ENCODE data around the gene FSCN2. TPM values are rescaled to one million over a fixed set of nuclear protein-coding genes. Genes with fewer than 3 reads are reported as not detected.

The FSCN2 gene
- total RNA-seq, 6 experiments from 2014 or later: 0.71 to 1.4 (median 0.99) TPM

DNA sequence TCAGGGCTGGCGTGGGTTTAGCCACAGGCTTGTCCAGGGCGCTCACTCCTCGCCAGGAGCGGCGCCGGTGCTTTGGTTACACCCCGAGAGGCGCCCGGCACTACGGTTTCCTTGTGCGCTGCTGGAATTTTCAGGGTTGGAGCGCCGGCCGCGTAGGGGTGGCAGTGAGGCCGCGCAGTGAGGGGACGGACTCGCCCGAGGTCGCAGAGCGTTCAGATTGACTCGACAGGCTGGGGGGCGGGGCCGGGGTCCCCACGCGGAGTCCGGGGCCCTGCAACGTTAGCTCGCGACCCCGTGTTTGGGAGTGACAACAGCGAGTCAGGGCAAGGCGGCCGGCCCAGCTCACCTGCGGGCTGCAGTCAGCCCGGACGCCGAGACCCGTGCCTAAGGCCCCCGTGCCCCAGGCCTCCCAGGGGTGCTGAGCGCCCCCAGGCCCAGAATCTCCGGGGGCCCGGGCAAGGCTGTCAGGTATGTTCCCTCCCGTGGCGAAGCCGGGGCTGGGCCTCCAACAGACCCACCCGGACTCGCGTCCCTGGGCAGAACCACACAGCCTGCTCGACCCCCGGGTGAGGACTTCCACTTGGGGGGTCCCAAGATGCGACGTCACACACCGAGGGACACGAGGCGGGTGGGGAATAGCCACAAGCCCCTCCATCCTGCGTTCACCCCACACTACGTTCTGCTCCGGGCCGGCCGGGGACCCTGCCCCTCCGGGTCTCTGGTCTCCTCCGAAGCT is 14.3 kb upstream of the FSCN2 start:
- peaks cover 32% of the 10 kb centered on the region for H3K27me3 Mint-ChIP-seq (ENCODE audit: insufficient read depth)
- peak overlapping the region; percentile 85 for H3K4me3 Mint-ChIP-seq
- peaks cover 40% of the 10 kb centered on the region for H3K36me3 Mint-ChIP-seq (ENCODE audit: low read depth)
- peak overlapping the region; percentile 89 for H3K27ac Mint-ChIP-seq
- H3K9me3 Mint-ChIP-seq: peaks cover 31% of the 10 kb centered on the region
- TF ChIP-seq, protein P1, sequence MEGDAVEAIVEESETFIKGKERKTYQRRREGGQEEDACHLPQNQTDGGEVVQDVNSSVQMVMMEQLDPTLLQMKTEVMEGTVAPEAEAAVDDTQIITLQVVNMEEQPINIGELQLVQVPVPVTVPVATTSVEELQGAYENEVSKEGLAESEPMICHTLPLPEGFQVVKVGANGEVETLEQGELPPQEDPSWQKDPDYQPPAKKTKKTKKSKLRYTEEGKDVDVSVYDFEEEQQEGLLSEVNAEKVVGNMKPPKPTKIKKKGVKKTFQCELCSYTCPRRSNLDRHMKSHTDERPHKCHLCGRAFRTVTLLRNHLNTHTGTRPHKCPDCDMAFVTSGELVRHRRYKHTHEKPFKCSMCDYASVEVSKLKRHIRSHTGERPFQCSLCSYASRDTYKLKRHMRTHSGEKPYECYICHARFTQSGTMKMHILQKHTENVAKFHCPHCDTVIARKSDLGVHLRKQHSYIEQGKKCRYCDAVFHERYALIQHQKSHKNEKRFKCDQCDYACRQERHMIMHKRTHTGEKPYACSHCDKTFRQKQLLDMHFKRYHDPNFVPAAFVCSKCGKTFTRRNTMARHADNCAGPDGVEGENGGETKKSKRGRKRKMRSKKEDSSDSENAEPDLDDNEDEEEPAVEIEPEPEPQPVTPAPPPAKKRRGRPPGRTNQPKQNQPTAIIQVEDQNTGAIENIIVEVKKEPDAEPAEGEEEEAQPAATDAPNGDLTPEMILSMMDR (IDR thresholded peaks at IDR 0.05): 0 out of 2 replicates have a peak, but pooled peaks have one; percentile 9
- peak; percentile 67 for DNase-seq
- peaks cover 28% of the 10 kb centered on the region for H3K4me1 Mint-ChIP-seq (ENCODE audit: low read depth)

DNA sequence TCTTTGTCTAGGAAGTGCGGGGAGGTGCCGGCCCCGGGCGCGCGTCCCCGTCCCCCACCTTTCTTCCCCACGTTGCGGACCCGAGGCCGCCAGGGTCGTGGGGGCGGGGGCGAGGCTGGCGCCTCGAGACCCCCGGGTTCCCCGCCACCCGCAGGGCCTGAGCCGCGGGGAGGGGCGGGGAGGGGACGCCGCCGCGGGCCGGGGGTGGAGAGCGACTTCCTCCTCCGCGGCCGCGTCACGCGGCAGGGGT is 13.8 kb upstream of the FSCN2 start:
- Mint-ChIP-seq H3K4me3 (peak overlapping the region; percentile 85), H3K36me3 (ENCODE audit: low read depth) (peaks cover 35% of the 10 kb centered on the region), H3K9me3 (peaks cover 28% of the 10 kb centered on the region), H3K27ac (peak overlapping the region; percentile 78), H3K4me1 (ENCODE audit: low read depth) (peaks cover 23% of the 10 kb centered on the region), H3K27me3 (ENCODE audit: insufficient read depth) (peaks cover 28% of the 10 kb centered on the region)
- TF ChIP-seq, protein P1 (IDR thresholded peaks at IDR 0.05): no peak
- DNase-seq: no peak

DNA sequence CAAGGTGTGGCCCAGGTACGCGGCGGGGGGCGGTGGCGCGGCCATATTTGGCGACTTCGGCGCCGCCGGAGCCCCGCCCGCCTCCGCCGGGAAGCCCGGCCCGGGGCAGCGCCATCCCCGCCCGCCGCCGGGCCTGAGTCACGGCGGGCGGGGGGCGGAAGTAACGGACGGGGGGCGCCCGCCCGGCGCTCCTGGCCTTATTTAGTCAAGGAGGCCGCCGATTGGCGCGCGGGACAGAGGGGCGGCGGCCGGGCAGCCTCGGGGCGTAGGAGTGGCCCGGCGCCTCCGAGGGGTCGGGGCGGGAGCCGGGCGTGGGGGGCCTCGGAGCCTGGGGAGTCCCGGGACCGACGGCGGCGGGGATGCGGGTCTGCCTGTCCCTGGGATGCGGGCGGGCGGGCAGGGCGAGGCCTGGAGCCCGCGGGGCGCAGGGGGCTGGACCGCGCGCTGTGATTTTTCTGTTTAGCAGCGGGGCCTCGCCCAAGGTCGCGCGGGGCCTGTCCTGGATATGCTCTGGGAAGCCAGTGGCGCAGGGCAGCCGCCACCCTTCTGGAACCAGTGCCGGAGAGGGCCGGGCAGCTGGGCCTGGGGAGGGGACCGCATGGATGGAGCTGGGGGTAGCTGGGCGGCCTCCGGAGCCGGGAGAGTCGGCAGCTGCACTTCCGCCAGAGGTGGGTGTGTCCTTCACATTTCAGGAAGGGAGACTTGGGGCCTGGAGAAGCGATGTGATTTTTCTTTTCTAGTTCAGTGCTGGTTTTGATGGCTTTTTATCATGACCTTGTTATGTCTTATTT is 13.2 kb upstream of the FSCN2 start:
- peaks cover 18% of the 10 kb centered on the region for H3K4me1 Mint-ChIP-seq (ENCODE audit: low read depth)
- peaks cover 30% of the 10 kb centered on the region for H3K36me3 Mint-ChIP-seq (ENCODE audit: low read depth)
- TF ChIP-seq, protein P1 (IDR thresholded peaks at IDR 0.05): no peak
- peak overlapping the region; percentile 92 for H3K4me3 Mint-ChIP-seq
- H3K27ac Mint-ChIP-seq: peak overlapping the region; percentile 83
- DNase-seq: peak; percentile 60
- H3K9me3 Mint-ChIP-seq: peaks cover 23% of the 10 kb centered on the region
- H3K27me3 Mint-ChIP-seq (ENCODE audit: insufficient read depth): peaks cover 23% of the 10 kb centered on the region

DNA sequence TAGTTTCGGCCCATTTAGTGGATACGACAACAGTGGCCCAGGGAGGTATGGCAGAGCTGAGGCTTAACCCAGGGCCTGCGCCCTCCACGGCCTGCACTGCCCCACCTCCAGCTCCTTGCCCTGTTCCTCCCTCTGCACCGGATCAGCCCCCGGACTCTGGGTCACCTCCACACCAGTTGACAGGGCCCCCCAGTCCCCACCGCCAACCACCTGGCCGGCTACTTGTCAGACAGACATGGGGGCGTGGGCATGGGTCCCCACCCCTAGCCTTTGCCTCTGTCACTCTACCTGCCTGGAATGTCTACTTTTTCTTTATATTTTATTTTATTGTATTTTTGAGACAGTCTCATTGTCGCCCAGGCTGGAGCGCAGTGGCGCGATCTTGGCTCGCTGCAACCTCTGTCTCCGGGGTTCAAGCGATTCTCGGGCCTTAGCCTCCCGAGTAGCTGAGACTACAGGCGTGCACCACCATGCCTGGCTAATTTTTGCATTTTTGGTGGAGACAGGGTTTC is 12.6 kb upstream of the FSCN2 start:
- peak overlapping the region; percentile 92 for H3K4me3 Mint-ChIP-seq
- peaks cover 17% of the 10 kb centered on the region for H3K4me1 Mint-ChIP-seq (ENCODE audit: low read depth)
- TF ChIP-seq, protein P1 (IDR thresholded peaks at IDR 0.05): no peak
- peaks cover 17% of the 10 kb centered on the region for H3K27me3 Mint-ChIP-seq (ENCODE audit: insufficient read depth)
- peak overlapping the region; percentile 83 for H3K27ac Mint-ChIP-seq
- peaks cover 17% of the 10 kb centered on the region for H3K9me3 Mint-ChIP-seq
- no peak for DNase-seq
- peaks cover 24% of the 10 kb centered on the region for H3K36me3 Mint-ChIP-seq (ENCODE audit: low read depth)

DNA sequence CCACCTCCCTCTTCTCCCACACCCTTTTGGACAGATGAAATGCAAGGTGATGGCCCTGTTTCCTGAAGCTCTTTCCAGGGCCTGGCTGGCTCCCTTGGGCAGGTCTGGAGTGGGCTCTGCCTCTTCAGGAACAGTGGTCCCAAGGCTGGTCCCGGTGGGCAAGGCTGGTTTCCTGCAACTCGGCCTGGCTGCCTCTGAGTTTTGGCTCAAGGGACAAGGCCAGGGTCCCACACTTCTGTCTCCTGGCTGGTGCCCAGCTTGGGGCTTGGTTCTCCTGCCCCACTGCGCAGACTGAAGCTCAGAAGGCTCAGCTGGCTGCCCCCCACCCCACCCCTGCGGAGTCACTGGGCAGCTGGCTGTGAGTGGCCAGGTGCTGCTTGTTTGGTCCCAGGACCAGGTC is 11.7 kb upstream of the FSCN2 start:
- Mint-ChIP-seq H3K4me3 (peak overlapping the region; percentile 92), H3K4me1 (ENCODE audit: low read depth) (peaks cover 17% of the 10 kb centered on the region), H3K36me3 (ENCODE audit: low read depth) (peaks cover 15% of the 10 kb centered on the region), H3K27me3 (ENCODE audit: insufficient read depth) (peaks cover 9% of the 10 kb centered on the region), H3K9me3 (peaks cover 9% of the 10 kb centered on the region), H3K27ac (peak overlapping the region; percentile 68)
- no peak for DNase-seq
- TF ChIP-seq, protein P1 (IDR thresholded peaks at IDR 0.05): no peak
